VCaP (cell line): ENCODE results near the gene IGF1R.

Experiments
- H3K27ac ChIP-seq: fragments of 450-650 bp; 2 replicates; pipeline ENCODE4 v1.5.1; 2017
- CTCF ChIP-seq: fragments of 450-650 bp; conservative IDR thresholded peaks from 2 replicates; pipeline ENCODE4 v1.5.1; 2017; ENCODE audit warnings: mild to moderate bottlenecking, moderate library complexity

The IGF1R gene

GRCh38 chr15:98755138-98755537, 106.8 kb downstream of the IGF1R start:
- TF ChIP-seq CTCF, result no peak
- H3K27ac ChIP-seq, result no peak overlapping the region

- no peak overlapping the region for H3K27ac ChIP-seq
- TF ChIP-seq CTCF, result no peak
Measured at GRCh38 chr15:98755781-98756180, 107.4 kb downstream of the IGF1R start.

- no peak for TF ChIP-seq CTCF
- peak overlapping the region; percentile 45 for H3K27ac ChIP-seq
Measured at GRCh38 chr15:98758224-98758623, 109.9 kb downstream of the IGF1R start.

GRCh38 chr15:98759277-98759676, 110.9 kb downstream of the IGF1R start:
- H3K27ac ChIP-seq, result peak overlapping the region; percentile 45
- no peak for TF ChIP-seq CTCF

GRCh38 chr15:98760112-98760826, 111.9 kb downstream of the IGF1R start:
- peak overlapping the region; percentile 45 for H3K27ac ChIP-seq
- no peak for TF ChIP-seq CTCF

GRCh38 chr15:98760975-98761374, 112.6 kb downstream of the IGF1R start:
- no peak for TF ChIP-seq CTCF
- peak overlapping the region; percentile 45 for H3K27ac ChIP-seq

GRCh38 chr15:98763179-98763578, 114.8 kb downstream of the IGF1R start:
- peak overlapping the region; percentile 6 for H3K27ac ChIP-seq
- TF ChIP-seq CTCF, result no peak
